GM18861 (cell line): ENCODE results near the gene TFCP2L1.

Experiments
- ATAC-seq: cut with Tn5 transposase; IDR thresholded peaks from one replicate; pipeline ENCODE4 v1.9.1; 2021; ENCODE audit not compliant: unreplicated experiment

TFCP2L1 gene

DNA sequence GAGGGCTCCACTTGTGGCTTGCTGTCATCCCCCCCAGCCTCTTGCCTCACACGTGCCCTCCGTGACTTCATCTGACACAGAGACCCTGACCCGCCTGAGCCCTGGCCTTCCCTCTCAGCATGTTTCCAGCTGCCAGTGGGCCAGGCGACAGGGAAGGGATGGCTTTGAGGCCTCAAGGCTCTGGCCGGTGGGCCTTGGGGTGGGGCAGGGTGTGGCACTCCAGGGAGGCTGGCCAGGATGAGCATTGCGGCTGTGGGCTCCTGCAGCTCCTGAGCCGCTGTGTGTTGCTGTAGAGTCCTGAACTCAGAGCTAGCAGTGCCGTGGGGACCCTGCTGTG is 85.0 kb downstream of the TFCP2L1 start:
- no peak for ATAC-seq

DNA sequence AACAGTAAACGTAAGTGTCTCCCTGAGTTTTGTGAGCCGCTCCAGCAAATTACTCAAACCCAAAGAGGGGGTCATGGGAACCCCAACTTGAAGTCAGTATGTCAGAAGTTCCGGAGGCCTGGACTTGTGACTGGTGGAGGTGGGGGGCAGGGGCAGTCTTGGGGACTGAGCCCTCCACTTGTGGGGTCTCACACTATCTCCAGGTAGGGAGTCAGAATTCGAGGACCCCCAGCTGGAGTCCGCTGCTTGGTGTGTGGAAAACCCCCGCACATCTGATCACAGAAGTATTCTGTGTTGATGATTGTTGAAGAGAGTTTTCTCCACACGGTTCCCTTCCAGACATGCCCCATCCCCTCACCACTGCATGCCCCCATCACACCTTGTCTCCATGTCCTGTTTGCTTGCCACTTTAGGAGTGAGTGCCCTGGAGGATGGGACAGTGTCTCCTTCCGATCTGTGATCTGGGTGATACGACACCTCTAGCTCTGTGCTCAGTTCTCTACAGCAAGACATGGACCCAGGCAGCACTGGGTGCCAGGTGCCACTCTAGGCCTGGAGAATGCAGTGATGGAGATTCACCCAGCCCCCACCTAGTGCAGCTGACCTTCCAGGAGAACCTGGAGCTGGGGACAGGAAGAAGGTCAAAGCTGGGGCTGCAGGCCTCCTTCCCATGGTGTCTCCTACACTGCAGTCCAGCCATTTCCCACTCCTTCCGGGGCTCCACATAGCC is 85.6 kb downstream of the TFCP2L1 start:
- ATAC-seq: no peak

DNA sequence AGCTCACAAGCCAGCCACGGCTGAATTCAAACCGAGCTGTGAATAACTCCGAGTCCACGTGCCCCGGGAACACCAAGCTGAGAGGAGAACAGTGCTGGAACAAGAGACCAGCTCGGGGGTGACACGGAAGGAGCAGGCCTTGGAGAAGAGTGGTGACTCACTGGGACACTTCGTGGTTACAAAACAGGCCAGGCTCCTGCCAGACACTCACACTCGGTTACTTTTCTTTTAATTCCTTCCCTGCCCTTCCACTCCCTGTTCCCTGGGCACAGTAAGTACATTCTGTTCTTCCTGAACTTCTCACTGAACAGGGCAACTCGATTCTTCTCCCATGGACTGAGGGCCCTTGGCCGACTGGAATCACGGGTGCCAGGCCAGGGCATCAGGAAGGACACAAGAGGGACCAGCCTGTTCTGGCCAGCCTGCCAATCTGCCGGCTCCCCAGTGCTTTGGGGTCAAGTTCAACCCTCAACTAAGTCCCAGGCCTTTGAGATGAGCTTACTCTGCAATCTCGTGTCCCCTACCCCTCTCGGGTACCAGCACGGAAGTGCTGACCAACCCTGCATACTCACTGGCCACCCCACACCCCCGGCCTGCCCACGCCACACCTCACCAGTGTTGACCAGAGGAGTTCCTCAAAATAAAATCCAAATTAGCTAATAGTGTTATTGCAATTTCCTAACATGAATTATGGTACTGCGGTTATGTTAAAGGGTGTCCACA is 87.5 kb downstream of the TFCP2L1 start:
- no peak for ATAC-seq

DNA sequence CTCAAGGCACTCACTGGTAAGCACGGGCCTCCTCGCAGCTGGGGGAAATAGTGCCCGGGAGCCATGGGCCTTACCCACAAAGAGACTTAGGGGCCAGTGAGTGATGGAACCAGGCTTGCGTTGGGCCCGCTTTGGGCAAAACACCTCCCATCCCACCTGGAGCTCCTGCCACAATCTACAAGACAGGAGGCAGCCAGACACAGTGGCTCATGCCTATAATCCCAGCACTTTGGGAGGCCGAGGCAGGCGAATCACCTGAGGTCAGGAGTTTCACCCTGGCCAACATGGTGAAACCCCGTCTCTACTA is 88.2 kb downstream of the TFCP2L1 start:
- ATAC-seq: no peak

DNA sequence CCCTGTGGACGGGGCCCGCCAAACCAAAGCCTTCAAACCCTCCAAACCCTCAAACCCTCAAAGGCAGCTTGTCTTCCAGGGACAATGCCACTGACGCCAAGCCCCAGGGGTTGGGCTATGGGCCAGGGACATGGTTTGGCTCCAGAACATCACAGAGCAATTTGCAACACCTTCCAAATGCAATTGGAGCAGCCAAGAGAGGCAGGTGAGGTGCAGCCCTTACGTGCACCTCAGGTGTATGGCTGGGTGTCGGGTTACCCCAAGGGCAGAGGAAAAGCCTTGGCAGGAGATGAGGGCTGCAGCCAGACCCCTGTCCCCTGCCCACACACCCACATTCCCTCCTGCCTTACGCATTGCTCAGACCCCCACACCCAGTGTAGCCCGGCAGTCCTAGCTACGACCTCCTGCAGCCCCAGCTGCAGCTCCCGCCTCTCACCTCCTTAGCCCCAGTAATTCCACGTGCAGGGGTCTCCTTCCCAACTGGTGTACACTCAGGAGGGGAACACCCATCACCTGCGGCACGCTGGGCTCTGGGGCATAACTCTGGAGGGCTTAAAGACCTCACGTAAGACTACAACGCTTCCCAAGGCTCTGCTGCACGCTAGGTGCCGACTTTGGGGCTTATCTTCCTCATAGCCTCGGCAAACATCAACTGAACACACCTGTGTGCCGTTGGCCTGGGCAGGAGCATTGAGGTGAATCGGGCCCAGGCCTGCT is 88.7 kb downstream of the TFCP2L1 start:
- ATAC-seq: no peak

DNA sequence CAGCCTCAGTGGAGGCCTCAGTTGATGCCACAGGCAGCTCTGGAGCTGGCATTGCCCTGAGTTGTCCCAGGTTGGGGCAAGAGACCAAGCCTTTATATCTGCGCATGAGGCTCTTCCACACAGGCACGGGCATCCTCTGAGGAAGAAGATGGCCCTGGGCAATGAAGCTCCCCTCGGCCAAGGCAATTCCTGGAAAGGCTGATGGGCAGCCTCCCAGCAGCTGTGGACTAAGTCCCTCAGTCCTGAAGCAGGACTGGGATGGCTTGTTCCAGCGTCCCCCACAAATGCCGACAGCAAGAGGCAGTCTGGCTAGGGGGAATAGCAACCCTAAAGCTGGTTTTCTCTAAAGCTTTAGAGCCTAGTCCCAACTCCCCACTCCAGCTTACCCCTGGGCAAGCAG is 90.0 kb downstream of the TFCP2L1 start:
- no peak for ATAC-seq

DNA sequence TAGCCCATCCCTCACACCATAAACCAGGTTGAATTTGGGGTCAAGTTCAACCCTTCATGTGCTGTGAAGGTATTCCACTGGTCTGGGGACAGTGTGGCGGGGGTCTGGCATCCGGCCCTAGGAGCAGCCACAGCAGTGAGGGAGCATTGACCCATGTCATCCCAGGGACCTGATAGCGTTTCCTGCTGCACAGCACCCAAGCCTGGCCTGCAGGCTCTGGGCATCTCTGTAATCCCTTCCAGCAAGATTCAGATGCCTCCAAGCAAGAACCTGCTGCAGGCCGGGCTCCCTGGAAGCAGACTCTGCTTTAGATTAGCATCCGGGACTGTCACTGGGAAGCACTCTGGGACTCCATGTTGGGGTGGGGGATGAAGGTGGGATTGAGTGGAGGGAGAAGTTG is 90.4 kb downstream of the TFCP2L1 start:
- ATAC-seq: no peak

GRCh38 chr2:121193185-121193584 is 91.8 kb downstream of the TFCP2L1 start:
- ATAC-seq: no peak

GRCh38 chr2:121192576-121192975 is 92.4 kb downstream of the TFCP2L1 start:
- ATAC-seq: no peak

- no peak for ATAC-seq
Observed at GRCh38 chr2:121191191-121192170, 93.5 kb downstream of the TFCP2L1 start.

GRCh38 chr2:121189661-121190381 is 95.2 kb downstream of the TFCP2L1 start:
- no peak for ATAC-seq

GRCh38 chr2:121189011-121189410 is 96.0 kb downstream of the TFCP2L1 start:
- ATAC-seq: no peak

GRCh38 chr2:121187982-121188411 is 97.0 kb downstream of the TFCP2L1 start:
- no peak for ATAC-seq

GRCh38 chr2:121187351-121187981 is 97.5 kb downstream of the TFCP2L1 start:
- no peak for ATAC-seq

GRCh38 chr2:121186261-121186660 is 98.7 kb downstream of the TFCP2L1 start:
- ATAC-seq: no peak

DNA sequence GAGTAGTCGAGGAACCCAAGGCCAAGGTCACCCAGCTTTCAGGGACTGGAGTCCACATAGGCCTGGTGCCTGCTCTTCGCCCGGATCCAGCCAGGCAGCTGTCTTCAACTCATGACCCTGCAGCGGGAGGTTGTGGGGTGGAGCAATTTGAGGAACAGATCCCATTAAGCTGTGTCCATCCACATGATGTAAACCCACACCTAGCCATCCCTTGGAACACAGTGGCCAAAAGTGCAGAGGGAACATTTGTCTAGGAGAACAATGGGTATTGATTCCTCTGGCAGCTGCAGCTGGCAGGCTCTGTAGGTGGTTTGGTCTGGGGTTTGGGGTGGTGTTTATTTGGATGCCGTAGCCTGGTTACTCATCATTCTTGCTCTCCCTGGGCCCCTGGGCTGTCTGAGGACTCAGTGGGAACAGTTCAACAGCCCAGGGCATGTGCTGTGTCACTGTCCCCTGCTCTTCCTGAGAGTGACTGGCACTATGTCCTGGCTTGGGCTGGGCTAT is 99.4 kb downstream of the TFCP2L1 start:
- no peak for ATAC-seq

- no peak for ATAC-seq
Observed at GRCh38 chr2:121185111-121185510, 99.9 kb downstream of the TFCP2L1 start.

DNA sequence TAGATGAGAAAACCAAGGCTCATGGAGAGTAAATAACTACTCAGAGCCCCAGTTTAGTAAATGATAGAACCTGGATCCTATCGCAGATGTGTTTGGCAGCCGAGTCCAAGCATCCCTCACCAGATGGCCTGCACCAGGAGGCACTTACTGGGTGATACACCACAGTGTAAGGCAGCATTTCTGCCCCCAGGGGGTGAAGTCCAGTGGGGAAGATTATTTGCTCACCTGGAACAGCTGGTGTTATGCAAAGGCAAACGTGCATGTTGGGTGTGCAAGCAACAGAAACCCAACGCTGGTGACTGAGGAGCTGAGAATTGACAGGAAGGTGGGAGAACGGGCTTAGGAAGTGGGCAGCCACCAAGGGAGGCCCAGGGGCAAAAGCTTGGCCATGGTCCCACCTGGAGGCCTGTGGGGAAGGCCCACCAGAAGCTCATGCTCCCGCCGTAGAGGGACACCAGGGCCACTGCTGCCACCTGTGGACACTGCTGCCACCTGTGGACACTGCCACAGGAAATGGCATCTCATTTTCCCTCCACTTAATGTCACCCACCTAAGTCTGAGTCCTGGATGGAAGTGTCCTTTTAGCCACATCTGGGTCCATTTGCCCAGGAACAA is 100.6 kb downstream of the TFCP2L1 start:
- ATAC-seq: no peak

- ATAC-seq: no peak
Observed at GRCh38 chr2:121182520-121182919, 102.5 kb downstream of the TFCP2L1 start.
